HG03469 (cell line): ENCODE measurements around the gene AMD1.

Source experiments
- ATAC-seq: cut with Tn5 transposase; IDR thresholded peaks from one replicate; pipeline ENCODE4 v1.9.1; 2021; ENCODE audit warnings: mild to moderate bottlenecking, moderate library complexity, moderate number of reproducible peaks; ENCODE audit not compliant: unreplicated experiment

Gene AMD1

GRCh38 chr6:110934381-110934898, 59.9 kb downstream of the AMD1 start:
- no peak for ATAC-seq

DNA sequence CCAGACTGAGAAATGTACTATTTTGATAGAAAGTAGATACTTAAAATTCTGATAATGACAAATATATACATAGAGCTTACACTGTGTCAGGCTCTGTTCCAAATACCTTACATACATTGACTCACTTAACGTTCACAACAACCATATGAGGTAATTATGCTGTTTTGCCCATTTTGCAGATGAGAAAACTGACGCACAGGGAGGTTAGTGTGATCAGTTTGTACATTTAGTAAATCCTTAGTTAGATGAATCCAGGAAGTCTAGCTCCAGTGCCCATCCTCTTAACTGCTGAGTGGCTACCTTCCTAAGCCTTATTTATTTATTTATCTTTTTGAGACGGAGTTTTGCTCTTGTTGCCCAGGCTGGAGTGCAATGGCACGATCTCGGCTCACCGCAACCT, 60.6 kb downstream of the AMD1 start:
- ATAC-seq: no peak

DNA sequence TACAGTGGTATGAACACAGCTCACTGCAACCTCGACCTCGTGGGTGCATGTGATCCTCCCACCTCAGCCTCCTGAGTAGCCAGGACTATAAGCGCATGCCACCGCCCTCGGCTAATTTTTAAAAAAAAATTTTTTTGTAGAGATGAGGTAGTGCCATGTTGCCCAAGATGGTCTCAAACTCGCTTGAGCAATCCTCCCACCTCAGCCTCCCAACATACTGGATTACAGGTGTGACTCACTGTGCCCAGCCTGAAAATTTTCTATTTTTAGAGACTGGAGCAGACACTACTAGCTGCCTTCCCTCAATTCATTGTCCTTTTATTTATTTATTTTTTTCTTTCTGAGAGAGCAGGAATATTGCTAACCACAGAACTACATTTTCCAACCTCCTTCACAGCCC, 63.6 kb downstream of the AMD1 start:
- no peak for ATAC-seq

GRCh38 chr6:110939429-110940200, 65.0 kb downstream of the AMD1 start:
- no peak for ATAC-seq

DNA sequence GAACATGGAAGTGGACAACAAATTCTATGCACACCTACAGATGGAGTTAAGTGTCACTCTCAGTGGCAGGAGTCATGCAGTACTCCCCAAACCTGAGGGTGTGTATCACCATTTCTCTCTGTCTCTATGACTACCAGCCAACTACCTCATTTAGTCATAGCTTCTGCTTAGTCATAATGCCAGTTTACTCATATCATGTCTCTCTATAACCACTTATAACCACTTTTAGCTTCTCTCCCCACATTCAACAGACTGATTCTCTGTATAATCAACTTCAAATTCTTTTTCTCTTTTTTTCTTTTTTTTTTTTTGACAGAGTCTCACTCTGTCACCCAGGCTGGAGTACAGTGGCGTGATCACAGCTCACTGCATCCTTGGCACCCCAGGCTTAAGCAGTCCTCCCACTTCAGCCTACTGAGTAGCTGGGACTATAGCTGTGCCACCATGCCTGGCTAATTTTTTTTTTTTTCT, 70.1 kb downstream of the AMD1 start:
- peak; percentile 100 for ATAC-seq
